Measurements from ENCODE around the gene SEC11A.
"Not testable (repeated sequence)": the region's sequence is repeated elsewhere in the genome, so short reads cannot be mapped to it uniquely, and the experiment has no call there.

The SEC11A gene

GRCh38 chr15:84716036-84716732 lies at the start of gene SEC11A:
Gene SEC11A, minus strand, starts transcription at chr15:84716139. Its CDS starts 64 bp downstream, at chr15:84716075.
- DNase-seq (ENCODE audit: low read depth, low spot score), result peak; percentile 97

- DNase-seq (ENCODE audit: low read depth, low spot score), result no peak
Observed at GRCh38 chr15:84765675-84766074, 49.7 kb upstream of the SEC11A start.

GRCh38 chr15:84764989-84765388 lies 49.0 kb upstream of the SEC11A start:
- no peak for DNase-seq (ENCODE audit: low read depth, low spot score)

GRCh38 chr15:84764585-84764984 lies 48.6 kb upstream of the SEC11A start:
- DNase-seq (ENCODE audit: low read depth, low spot score), result no peak

- no peak for DNase-seq (ENCODE audit: low read depth, low spot score)
Observed at GRCh38 chr15:84762840-84763572, 47.1 kb upstream of the SEC11A start.

- DNase-seq (ENCODE audit: low read depth, low spot score), result no peak
Observed at GRCh38 chr15:84761607-84762131, 45.7 kb upstream of the SEC11A start.

- no peak for DNase-seq (ENCODE audit: low read depth, low spot score)
Observed at GRCh38 chr15:84760219-84760618, 44.3 kb upstream of the SEC11A start.

- DNase-seq (ENCODE audit: low read depth, low spot score), result no peak
Observed at GRCh38 chr15:84759018-84759417, 43.1 kb upstream of the SEC11A start.

- DNase-seq (ENCODE audit: low read depth, low spot score), result no peak
Observed at GRCh38 chr15:84755736-84756527, 40.0 kb upstream of the SEC11A start.

- DNase-seq (ENCODE audit: low read depth, low spot score), result not testable (repeated sequence)
Observed at GRCh38 chr15:84754889-84755288, 39.0 kb upstream of the SEC11A start.

- peak; percentile 47 for DNase-seq (ENCODE audit: low read depth, low spot score)
Observed at GRCh38 chr15:84752700-84753099, 36.8 kb upstream of the SEC11A start.

GRCh38 chr15:84752195-84752594 lies 36.3 kb upstream of the SEC11A start:
- no peak for DNase-seq (ENCODE audit: low read depth, low spot score)

GRCh38 chr15:84751721-84752120 lies 35.8 kb upstream of the SEC11A start:
- not testable (repeated sequence) for DNase-seq (ENCODE audit: low read depth, low spot score)

- no peak for DNase-seq (ENCODE audit: low read depth, low spot score)
Observed at GRCh38 chr15:84750583-84751092, 34.7 kb upstream of the SEC11A start.

GRCh38 chr15:84749111-84749991 lies 33.4 kb upstream of the SEC11A start:
- peak; percentile 39 for DNase-seq (ENCODE audit: low read depth, low spot score)

GRCh38 chr15:84748274-84749110 lies 32.6 kb upstream of the SEC11A start, which contains the start of gene ZNF592:
Gene ZNF592, plus strand, starts transcription at chr15:84748592. Its CDS starts 34,084 bp downstream, at chr15:84782676.
- peak; percentile 95 for DNase-seq (ENCODE audit: low read depth, low spot score)

- DNase-seq (ENCODE audit: low read depth, low spot score), result peak; percentile 82
Observed at GRCh38 chr15:84747416-84748273, 31.7 kb upstream of the SEC11A start.

- no peak for DNase-seq (ENCODE audit: low read depth, low spot score)
Observed at GRCh38 chr15:84741121-84741520, 25.2 kb upstream of the SEC11A start.

GRCh38 chr15:84740691-84741090 lies 24.8 kb upstream of the SEC11A start:
- no peak for DNase-seq (ENCODE audit: low read depth, low spot score)

All from astrocyte of the hippocampus (primary cell).